Measurements from ENCODE around the gene SLC35B4.
"Not testable (repeated sequence)": the region's sequence is repeated elsewhere in the genome, so short reads cannot be mapped to it uniquely, and the experiment has no call there.

The SLC35B4 gene

DNA sequence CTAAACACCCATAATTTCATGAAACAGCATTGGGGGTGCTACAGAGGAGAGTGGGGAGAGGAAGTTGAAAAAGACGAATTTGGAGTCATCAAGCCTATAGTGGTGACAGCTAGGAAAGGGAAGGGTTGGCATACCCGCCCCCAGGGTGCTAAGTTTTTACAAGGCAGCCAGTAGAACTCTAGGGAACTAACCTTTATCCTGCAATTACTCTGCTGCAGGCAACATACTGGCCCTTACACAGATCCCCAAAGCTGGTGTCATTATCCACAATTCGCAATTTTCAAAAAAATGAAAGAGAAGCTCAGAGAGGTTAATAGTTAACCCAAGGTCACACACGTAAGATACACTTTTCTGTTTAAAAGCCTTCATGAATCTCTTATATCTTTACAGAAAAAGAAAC is 14.2 kb upstream of the SLC35B4 start:
- no peak for DNase-seq

DNA sequence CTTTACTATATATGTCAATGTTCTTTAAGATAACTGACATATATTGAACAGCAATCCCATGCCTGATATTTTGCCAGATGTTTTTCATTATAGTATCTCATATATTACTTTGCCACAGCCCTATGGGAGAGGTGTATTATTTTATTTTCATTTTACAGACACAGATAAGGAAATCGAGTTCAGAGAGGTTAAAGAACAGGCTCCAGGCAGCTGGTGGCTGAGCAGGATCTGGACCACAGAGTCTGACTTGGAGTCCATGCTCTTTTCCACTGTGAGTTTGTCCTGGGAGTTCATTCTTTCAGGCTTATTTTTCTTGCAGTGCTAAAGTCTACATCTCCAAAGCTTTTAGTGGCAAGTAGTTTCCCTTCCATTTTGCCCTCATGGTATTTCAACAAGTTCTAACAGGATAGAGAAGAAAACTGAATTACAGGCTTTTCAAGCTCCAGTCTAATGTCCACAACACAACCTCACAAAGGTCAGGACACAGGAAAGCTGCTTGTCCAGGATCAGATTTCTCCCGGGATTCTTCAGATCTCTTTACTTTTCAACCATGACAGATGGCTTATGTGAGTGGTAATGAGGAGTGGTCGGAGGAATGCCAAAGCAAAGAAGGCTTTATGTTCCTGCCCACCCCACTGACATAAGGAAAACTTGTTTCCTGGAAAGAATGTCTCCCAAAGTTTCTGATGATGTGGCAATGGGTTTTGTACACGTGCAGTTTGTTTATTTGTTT is 13.1 kb upstream of the SLC35B4 start:
- DNase-seq: no peak

DNA sequence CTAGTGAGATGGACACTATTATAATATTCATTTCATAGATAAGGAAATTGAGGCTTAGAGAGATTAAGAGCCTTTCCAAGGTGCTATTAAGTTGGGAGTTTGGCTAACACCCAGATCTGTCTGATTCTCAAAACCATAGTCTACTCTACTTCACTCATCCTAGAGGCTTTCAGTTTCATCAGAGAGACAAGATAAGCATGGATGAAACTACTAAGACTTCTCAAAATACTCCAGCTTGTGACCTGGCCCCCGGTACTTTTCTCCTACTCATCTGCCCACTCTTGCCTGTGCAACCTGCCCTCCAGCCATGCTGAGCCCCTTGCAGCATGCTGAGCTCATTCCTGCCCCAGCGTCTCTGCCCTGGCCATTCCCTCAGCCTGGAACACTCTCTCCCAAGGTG is 12.2 kb upstream of the SLC35B4 start:
- no peak for DNase-seq

DNA sequence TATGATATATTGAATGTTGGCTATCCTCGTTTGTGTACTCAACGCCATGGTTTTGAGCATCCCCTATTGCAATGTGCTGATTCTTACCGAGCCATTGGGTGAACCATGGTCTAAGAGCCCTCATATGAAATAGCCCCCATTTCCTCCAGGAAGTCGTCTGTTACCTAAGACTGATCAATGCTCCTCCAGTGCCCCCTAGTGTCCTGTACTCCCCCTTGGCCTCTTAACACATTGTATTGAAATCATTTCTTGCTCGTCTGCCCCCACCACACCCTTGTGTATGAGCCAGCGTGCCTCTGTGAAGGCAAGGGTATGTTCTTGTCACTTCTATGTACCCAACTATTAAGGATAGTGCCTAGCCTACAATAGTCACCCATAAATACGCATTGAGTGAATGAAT is 11.2 kb upstream of the SLC35B4 start:
- DNase-seq: peak; percentile 57

DNA sequence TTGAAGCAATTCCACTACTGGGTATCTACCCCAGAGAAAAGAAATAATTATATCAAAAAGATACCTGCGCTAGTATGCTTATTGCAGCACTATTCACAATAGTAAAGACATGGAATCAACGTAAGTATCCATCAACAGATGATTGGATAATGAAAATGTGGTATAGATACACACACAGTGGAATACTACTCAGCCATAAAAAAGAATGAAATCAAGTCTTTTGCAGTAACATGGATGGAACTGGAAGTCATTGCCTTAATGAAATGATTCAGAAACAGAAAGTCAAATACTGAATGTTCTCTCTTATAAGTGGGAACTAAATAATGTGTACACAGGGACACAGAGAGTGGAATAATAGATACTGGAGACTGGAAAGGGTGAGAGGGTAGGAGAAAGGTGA is 7.4 kb upstream of the SLC35B4 start:
- no peak for DNase-seq

DNA sequence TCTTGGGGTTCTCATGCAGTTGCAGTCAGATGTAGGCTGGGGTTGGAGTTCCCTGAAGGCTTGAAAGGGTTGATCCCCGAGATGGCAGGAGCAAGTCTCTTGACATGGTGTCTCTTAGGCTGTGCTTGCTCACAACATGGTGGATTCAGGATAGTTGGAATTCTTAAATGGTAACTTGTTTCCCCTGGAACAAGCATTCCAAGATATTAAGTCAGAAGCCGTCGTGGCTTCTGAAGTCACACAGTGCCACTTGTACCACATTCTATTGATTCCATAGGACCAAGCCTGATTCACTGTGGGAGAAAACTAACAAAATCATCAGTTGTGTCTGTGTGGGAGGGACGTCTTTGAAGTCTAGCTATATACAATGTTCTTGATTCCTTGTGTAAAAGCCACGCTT is 3.5 kb upstream of the SLC35B4 start:
- DNase-seq: no peak

DNA sequence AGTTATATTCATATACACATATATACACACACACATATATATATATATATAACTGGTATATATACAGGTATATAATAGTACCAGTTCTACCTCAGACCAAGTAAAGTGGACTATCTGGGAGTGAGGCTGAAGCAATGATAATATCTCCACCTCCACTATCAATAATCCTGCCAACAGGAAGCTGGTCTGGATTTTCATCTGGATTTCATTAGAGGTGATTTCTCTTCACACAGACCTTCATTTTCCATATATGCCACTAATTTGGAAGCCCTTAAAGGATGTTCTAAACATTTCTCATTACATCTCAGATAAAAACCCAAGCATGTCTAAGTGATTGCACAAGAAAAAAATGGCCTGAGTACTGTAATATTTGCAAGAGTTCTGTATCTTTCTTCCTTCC is 1.7 kb upstream of the SLC35B4 start:
- no peak for DNase-seq

DNA sequence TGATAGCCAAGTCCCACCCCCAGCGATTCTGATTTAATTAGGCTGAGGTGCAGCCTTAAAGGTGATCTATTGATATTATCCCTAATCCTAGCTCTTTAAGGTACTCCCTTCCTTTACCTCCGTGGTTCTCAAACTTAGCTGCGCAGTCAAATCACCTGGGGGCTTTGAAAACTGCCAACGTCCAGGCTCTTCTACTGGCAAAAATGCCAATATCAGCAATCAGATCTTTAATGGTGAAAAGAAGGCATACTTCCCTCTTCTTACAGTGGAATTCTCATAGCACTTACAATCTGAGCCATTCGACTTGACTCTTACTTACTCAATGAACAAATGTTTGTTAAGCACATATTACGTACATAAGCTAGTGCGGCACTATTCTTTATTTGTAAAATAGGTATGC is 704 bp upstream of the SLC35B4 start:
- DNase-seq: no peak

DNA sequence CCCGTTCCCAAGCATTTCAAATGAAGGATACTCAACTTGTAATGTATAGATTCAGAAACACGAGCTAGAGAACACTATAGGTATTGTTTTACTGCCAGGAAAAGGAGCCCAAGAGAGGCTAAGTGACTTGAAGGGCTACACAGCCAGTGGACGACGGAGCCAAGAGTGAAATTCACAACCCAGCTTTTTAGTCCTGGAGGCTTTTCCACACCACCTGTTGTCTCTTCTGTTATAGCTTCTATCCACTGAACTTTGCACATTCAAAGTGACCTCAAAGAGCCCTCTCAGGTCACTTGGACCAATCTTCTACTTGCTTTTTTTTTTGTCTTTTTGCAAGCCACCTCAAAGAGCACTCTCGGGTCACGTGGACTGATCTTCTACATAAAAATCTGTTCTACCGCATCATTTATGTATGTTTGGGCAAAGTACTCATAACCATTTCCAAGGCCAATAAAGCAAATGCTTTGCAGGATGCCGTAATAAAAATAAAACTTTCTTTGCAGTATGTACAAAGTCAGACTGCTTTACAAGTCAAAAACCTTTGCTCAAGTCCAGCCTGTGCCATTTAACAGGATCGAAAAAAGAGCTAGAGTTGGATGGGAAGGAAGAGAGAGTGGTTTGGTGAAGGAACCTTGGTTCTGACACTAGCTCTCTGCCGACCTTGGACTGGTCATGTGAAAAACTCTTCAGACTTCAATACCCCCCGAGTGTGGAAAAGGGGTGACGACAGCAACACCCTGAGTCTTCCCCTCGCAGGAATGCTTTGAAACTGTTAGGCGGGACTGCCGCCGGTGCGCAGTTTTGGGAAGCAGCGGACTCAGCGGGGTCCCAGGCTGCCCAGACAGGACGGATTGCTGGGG is 821 bp downstream of the SLC35B4 start:
- no peak for DNase-seq

DNA sequence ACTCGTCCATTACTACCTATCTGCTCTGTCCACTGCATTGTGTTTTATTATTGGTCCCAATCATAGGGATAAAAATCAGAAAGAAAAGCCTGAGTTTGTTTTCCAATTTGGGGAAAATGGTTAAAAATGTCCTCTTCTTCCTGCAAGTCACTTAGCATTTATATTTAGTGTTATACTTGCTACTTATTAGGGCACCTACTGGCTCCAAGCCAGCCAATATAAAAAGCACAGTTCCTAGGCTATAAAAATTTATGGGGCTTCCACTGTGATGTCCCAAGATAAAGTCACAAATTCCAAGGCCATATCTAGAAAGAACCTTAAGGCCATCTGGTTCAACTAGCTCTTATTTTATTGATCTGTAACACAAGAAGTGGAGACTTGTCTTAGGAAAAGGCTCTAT is 3.2 kb downstream of the SLC35B4 start:
- DNase-seq: no peak

DNA sequence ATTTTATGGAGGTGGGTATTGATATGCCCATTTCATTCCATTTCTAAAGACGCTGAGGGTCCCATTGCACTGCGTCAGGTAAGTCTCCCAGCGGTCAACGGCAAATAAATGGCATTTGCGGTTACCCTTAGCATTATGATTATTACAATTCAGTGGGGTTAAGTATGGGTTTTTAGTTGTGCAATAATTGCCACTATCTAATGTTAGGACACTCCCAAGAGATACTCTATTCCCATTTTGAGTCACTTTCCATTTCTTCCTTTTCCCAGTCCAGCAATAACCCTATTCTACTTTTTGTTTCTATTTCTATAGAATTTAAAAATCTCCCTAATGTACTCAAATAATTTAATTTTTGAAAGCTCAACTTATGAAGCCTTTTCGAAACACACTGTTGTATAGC is 4.0 kb downstream of the SLC35B4 start:
- DNase-seq: no peak

DNA sequence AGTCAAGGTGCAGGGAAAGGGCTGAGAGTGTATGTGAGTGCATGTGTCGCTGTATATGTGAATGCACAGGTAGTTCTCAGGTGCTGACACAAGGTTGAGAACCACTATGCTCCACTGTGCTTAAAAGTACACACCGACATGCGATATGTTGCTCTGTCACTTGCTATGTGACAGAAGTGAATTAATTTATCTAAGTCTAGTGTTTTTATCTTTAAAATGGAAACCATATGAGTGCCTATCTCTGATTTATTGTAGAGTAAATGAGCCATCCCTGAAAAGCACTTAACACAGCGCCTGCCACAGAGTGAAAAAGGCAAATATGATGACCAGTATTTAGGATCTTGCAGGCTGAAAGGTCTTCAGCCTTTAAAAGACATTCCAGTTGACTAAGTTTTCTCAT is 4.9 kb downstream of the SLC35B4 start:
- DNase-seq: no peak

DNA sequence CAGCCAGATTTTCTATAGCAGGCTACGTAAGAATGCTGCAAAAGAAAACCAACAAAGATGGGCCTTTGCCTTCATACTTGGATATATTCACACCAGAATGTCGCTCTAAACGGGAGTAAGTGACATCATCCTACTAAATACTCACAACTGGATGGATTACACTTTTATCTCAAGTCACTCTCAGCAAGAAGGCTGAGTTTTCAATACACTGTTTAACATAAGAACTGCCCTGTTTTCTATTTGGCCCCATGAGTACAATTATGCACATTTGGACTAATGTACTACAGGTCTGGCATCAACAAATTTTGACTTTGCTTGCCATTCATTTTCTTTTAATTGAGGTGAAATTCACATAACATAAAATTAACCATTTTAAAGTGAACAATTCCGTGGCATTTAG is 8.2 kb downstream of the SLC35B4 start:
- no peak for DNase-seq

DNA sequence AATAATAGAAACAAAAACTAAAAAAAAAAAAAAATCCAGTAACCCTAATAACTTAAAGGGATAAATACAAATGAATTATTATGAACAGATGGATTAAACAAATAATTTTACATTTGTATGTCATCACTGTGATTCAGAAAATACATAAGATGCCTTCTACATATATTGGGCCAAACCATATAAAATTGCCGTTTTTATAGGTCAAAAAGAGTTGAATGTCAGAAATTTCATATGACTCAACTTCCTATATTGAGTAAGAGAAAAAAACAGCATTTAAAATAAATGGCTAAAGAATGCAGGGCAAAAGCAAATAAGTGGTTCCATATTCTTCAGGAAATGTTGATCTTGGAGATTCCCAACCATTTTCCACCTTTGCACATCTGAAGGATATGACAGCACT is 9.4 kb downstream of the SLC35B4 start:
- no peak for DNase-seq

DNA sequence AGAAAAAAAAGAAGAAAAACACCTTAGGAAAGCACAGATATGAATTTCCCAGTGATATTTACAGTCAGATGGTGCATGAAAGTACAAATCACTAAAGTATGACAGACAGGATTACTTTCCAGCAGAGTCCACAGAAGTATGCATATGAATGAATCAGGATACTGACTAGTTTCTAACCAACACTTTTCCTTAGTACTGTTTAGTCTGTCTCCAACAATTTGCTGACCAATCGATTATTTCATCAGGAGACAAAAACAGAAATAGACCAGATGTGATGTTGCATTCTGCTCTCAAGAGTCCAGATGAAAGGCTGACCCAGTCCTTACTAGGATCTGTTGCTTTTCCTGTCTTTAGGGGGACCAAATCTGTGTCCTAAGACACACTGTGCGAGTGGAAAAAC is 14.6 kb downstream of the SLC35B4 start:
- no peak for DNase-seq

DNA sequence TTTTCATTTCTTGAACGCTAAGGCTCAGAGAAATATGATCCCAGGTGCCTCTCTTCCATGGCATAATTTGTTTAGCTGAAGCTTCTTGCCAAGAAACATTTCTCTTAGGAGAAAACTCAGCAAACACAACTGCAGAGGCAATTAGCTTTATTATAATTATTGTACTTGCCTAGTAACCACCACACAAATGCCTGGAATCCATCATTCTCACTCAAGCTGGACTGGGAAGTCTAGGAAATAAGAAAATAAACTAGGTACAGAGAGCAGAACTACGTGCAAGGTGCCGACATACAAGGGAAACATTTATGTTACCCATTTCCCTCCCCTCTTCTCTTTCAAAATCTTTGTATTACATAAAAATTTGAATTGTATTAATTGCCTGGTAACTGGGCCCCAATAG is 15.1 kb downstream of the SLC35B4 start:
- DNase-seq: no peak

DNA sequence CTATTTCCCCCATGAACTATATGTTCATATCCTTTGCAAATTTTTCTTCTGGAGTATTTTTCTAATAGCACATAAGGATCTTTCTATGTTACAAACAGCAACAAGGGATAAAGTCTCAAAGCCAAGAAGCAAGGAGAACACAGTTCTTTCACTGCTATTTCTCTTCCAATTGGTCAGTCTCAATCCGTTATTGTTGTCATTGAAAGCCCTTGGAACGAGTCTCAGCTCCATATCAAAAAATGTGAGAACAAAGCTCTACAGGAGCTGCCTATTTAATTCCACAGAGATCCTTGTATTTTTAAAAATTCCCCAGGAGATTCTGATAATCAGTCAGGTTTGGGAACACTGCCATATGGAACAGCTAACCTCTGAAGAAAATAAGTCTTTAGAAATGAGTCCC is 15.7 kb downstream of the SLC35B4 start:
- no peak for DNase-seq

DNA sequence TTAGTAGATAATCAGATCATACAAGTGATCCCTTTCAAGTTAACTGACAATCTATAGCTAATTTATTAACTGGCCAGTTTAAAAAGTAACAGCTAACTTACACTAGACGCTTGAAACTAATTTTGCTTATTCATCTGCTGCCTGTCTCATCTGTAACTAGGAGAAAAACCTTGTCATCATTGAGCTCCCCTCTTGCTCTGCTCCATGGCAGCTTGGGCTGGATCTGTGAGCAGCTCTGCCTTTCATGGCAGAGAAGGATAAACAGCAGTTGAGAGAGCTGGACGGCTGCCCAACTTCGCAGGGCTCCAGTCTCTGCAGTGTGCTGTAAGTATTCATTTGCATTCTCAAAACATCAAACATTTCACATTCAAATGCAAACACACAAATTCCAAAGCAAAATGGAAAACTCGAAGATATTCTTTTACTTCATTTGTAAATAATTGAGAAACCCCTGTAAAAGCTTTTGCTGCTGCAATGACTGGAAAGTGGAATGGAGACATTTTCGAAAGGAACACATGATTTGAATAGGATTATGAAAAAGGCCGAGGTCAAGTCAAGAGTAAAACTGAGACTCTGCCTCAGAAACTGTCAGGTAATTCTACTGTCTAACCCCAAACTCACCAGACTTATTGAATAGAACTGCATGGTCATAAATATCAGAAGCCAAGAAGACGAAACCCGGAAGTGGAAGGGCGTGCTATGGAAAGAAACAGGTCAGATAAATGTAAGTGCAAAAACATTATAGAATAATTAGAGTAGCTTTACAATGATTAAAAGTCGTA is 17.6 kb downstream of the SLC35B4 start:
- DNase-seq: no peak

DNA sequence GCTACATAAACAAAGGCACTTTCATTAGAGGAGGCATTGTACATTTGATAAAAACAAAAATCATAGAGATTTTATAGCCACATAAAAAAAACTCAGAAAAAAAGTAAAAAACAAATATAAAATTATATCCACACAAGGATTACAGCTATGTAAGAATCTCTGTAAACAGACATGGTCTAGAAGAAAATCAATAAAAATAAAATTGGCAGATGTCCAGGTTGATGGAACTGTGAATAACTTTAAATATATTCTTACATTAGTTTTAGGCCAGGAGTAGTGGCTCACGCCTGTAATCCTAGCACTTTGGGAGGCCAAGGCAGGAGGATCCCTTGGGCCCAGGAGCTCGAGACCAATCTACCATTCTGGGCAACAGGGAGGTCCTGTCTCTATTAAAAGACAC is 19.2 kb downstream of the SLC35B4 start:
- DNase-seq: no peak

DNA sequence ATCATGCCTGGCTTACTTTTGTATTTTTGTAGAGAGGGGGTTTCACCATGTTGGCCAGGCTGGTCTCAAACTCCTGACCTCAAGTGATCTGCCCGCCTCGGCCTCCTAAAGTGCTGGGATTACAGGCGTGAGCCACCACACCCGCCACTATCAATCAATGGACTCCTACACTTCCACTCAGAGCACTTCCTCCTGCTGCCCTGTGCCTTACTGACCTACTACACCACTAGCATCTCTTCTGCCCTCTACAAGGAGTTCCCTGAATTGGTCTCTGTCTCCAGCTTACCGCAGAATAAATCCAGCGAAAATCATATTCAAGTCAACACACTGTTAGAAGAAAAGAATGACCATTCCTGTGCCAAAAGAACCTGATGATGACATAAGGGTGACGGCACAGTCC is 20.7 kb downstream of the SLC35B4 start:
- not testable (repeated sequence) for DNase-seq

DNA sequence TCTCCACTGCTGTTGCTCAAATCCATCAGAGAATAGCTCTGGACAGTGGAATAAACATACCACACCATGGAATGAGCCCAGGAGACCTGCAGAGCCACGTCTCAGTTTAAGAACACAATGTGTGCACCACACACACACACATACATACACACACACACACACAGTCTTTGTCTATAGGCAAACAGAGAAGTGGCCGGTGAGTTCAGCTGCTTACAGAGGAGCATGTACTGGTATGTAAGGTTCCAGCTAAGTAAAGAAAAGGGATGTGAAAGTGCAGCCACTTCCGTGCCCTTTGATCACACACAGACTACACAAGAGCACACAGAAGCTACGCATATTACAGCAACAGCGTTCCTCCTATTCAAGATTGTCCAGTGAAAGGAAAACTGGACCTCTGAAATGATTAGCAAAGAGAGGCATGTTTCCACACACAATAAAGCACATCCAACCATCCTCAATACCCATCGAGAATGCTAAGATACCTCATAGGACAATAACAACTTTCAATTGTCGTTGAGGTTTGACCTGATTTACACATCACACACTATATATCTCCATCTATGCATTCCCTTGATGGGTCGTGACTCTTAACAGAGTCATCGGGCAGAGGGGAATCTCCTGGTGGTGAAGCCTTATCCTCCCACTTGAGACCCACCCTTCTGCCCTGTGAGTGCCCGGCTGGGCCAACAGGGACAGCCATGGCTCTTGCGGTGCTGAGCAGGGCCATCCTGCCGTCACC is 23.6 kb downstream of the SLC35B4 start:
- no peak for DNase-seq

DNA sequence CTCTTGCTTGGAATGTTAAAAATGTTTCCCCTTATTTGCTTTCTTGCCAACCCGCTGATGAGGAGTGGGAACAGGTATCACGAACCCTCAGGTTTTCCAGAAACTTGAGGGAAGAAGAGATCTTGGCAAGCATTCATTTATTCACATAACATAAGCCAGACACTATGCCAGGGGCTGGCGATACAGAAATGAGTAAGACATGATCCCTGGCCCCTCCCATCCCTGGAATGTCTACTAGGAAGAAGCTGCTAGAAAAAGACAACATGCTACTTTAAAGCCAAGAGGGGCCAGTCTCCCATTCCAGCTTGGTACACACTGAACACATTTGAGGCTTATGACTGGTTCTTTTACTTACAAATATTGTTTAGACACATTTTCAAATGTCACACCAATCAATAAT is 26.4 kb downstream of the SLC35B4 start:
- no peak for DNase-seq

DNA sequence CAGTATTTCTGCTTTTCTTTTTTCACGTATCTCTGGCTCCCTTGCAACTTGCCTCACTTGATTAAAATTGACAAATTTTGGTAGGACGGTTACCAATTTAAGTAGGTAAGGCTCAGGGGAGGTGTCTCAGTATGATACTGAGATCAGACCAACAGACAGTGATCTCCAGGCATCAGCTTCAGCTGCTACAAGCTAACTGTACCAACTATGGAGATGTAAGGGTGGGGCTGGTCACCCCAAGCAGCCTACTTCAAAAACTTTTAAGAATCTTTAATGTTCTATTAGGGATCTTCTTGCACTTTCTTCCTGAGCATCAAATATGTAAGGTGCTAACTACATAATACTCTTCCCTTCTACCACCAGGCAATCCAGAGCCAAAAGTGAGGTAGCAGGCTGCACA is 26.9 kb downstream of the SLC35B4 start:
- no peak for DNase-seq
